Endothelial cell of umbilical vein (primary cell): Measurements from ENCODE around the gene TES. TPM values are rescaled to one million over a fixed set of nuclear protein-coding genes. Genes with fewer than 3 reads are reported as not detected.

ENCODE experiments used
- BruUV-seq: library from RNA; stranded (reverse); fragments of 400-500 nt; replicated peaks from 2 replicates; lab custom pipeline; 2021; lab: Mats Ljungman, UMichigan
- CTCF ChIA-PET: fragments of 300-600, 350-600 bp; sonication (Branson Sonifier 250); formaldehyde crosslinking; loops from one replicate; lab custom pipeline; 2021; ENCODE audit warnings: antibody characterized with exemption, inconsistent platforms; lab: Charles Lee
- POLR2A ChIA-PET: fragments of 300-600, 350-600 bp; sonication (Branson Sonifier 250); formaldehyde crosslinking; loops from one replicate; lab custom pipeline; 2021; ENCODE audit warnings: antibody characterized with exemption, inconsistent platforms; lab: Charles Lee
- DNase-seq: peaks from one replicate; pipeline ENCODE4 v3.0.0-alpha.2; 2011; ENCODE audit warnings: low read depth, low spot score
- FAIRE-seq: peaks from 2 replicates; lab custom pipeline; 2011; peaks lifted over from hg19 to GRCh38; lab: Jason Lieb, UNC
- H2AFZ ChIP-seq: 2 replicates; pipeline ENCODE4 v1.6.0; 2012; ENCODE audit warnings: low read depth, low read length, control low read depth, inconsistent platforms
- H3K27ac ChIP-seq: 2 replicates; pipeline ENCODE4 v1.5.1; 2011; ENCODE audit warnings: low read depth, mild to moderate bottlenecking, control low read depth, low read length, moderate library complexity; ENCODE audit not compliant: insufficient read depth
- H3K27me3 ChIP-seq, 2 experiments: 2 replicates each; pipeline versions ENCODE4 v1.6.0 to v1.6.1; 2011; ENCODE audit warnings: low read length in 2 of 2, mixed read lengths in 1 of 2; ENCODE audit not compliant: control insufficient read depth in 2 of 2, insufficient read depth in 2 of 2
- H3K36me3 ChIP-seq, 2 experiments: 2 replicates in 1 of 2; 3 replicates in 1 of 2; pipeline ENCODE4 v1.5.1; 2011; ENCODE audit warnings: low read length in 2 of 2, mild to moderate bottlenecking in 1 of 2, moderate library complexity in 1 of 2; ENCODE audit not compliant: control insufficient read depth in 2 of 2, insufficient read depth in 2 of 2; ENCODE audit errors: extremely low read depth in 1 of 2
- H3K4me1 ChIP-seq: 3 replicates; pipeline ENCODE4 v1.5.1; 2011; ENCODE audit warnings: mild to moderate bottlenecking, low read length; ENCODE audit not compliant: control insufficient read depth, insufficient read depth; ENCODE audit errors: extremely low read depth
- H3K4me2 ChIP-seq: 2 replicates; pipeline ENCODE4 v1.6.1; 2011; ENCODE audit warnings: low read length, control low read depth, mixed read lengths; ENCODE audit not compliant: insufficient read depth
- H3K4me3 ChIP-seq, 3 experiments: fragments of 200-600 bp in 1 of 3; sonication (generic), shearing (Covaris generic) in 1 of 3; replicated peaks in 1 of 3; 2 replicates each; pipeline ENCODE4 v1.5.1; 2011 to 2016; ENCODE audit warnings: control low read depth in 3 of 3, low read length in 3 of 3, mild to moderate bottlenecking in 2 of 3, inconsistent platforms in 1 of 3, low read depth in 1 of 3, moderate library complexity in 1 of 3; ENCODE audit not compliant: insufficient read depth in 1 of 3
- H3K79me2 ChIP-seq: 2 replicates; pipeline ENCODE4 v1.6.0; 2012; ENCODE audit warnings: low read length, inconsistent platforms; ENCODE audit not compliant: control insufficient read depth, insufficient read depth
- H3K9ac ChIP-seq: replicated peaks from 2 replicates; pipeline ENCODE3; 2011; ENCODE audit warnings: low read length, control low read depth; ENCODE audit not compliant: insufficient read depth; ENCODE audit errors: extremely low read depth
- H3K9me1 ChIP-seq: replicated peaks from 3 replicates; pipeline ENCODE4 v1.6.0; 2011; ENCODE audit warnings: mild to moderate bottlenecking, low read length; ENCODE audit not compliant: control insufficient read depth, insufficient read depth; ENCODE audit errors: extremely low read depth
- H3K9me3 ChIP-seq: replicated peaks from 2 replicates; pipeline ENCODE4 v1.5.1; 2012; ENCODE audit warnings: low read length, inconsistent platforms; ENCODE audit not compliant: control insufficient read depth, insufficient read depth
- H4K20me1 ChIP-seq: replicated peaks from 2 replicates; pipeline ENCODE3; 2011; ENCODE audit warnings: mild to moderate bottlenecking, low read length; ENCODE audit not compliant: control insufficient read depth, insufficient read depth; ENCODE audit errors: extremely low read depth
- EZH2 ChIP-seq: IDR thresholded peaks from 2 replicates; pipeline ENCODE4 v1.6.1; 2012; ENCODE audit warnings: borderline replicate concordance, low read depth, mild to moderate bottlenecking, moderate library complexity, low read length, inconsistent platforms; ENCODE audit not compliant: severe bottlenecking
- FOS ChIP-seq: IDR thresholded peaks from 2 replicates; pipeline ENCODE4 v1.6.1; 2011; ENCODE audit warnings: mild to moderate bottlenecking, low read length, moderate library complexity, borderline replicate concordance; ENCODE audit not compliant: insufficient read depth
- GATA2 ChIP-seq: IDR thresholded peaks from 2 replicates; pipeline ENCODE4 v1.7.0; 2011; ENCODE audit warnings: low read depth, mild to moderate bottlenecking, moderate library complexity, mixed read lengths, low read length; ENCODE audit not compliant: insufficient read length, insufficient read depth
- JUN ChIP-seq: IDR thresholded peaks from 2 replicates; pipeline ENCODE4 v1.6.1; 2011; ENCODE audit warnings: borderline replicate concordance, low read depth; ENCODE audit not compliant: insufficient read length, insufficient read depth
- MYC ChIP-seq: IDR thresholded peaks from one replicate; pipeline ENCODE4 v1.6.1; 2011; ENCODE audit warnings: mild to moderate bottlenecking, low read depth, low read length
- POLR2A ChIP-seq: IDR thresholded peaks from 2 replicates; pipeline ENCODE4 v1.6.1; 2012; ENCODE audit warnings: low read depth, mild to moderate bottlenecking, control low read depth, low read length
- POLR2AphosphoS5 ChIP-seq: IDR thresholded peaks from 2 replicates; pipeline ENCODE4 v1.6.1; 2012; ENCODE audit warnings: low read depth, mild to moderate bottlenecking, control low read depth, low read length, moderate library complexity; ENCODE audit not compliant: insufficient read depth
- dilution Hi-C: fragments of 300-500 bp; cut with MboI; formaldehyde crosslinking; loops from one replicate; pipeline ENCODE4 v1.15.0; 2019; ENCODE audit warnings: low sequenced_read_pairs; ENCODE audit not compliant: extremely low pct_ligation_motif_present
- intact Hi-C: fragments of 100-400 bp; cut with micrococcal nuclease; formaldehyde crosslinking; loops from one replicate; pipeline ENCODE4 v1.10.0; 2022
- polyA plus RNA-seq, 4 experiments: library from polyadenylated mRNA; depleted of rRNA in 3 of 4; stranded (reverse) in 3 of 4; unstranded in 1 of 4; fragments of >200 nt; gene quantifications; 2 replicates each; pipeline versions ENCODE4 v1.2.1 to v1.2.3, GENCODE V29; 2011 to 2012; ENCODE audit warnings: missing spikeins in 1 of 4
- total RNA-seq: library from RNA; stranded (reverse); gene quantifications from 2 replicates; pipeline ENCODE4 v1.2.3, GENCODE V29; 2021
- TF ChIP-seq, protein P1 (sequence below): IDR thresholded peaks from 2 replicates; pipeline ENCODE4 v1.6.1; 2011; ENCODE audit not compliant: insufficient read depth, insufficient read length
- TF ChIP-seq, protein P2 (sequence below), 2 donors: IDR thresholded peaks; 1 replicate in 1 of 2; 2 replicates in 1 of 2; pipeline ENCODE4 v1.5.1; 2011; ENCODE audit warnings: low read length in 2 of 2, mild to moderate bottlenecking in 2 of 2, moderate library complexity in 2 of 2, control low read depth in 1 of 2, inconsistent platforms in 1 of 2, low read depth in 1 of 2; ENCODE audit not compliant: insufficient read depth in 1 of 2; ENCODE audit errors: extremely low read depth in 1 of 2

Gene TES
- total and polyA plus RNA-seq, 2 donors (not counting 3 experiments of a cell fraction or from before 2014, with no cell fraction given), result 35.3 to 50.5 TPM

- dilution Hi-C loops, result no loop called here
- TF ChIP-seq GATA2 (no peak), EZH2 (no peak), POLR2A (no peak), FOS (no peak), MYC (no peak), POLR2AphosphoS5 (no peak), JUN (no peak)
- TF ChIP-seq, protein P1, sequence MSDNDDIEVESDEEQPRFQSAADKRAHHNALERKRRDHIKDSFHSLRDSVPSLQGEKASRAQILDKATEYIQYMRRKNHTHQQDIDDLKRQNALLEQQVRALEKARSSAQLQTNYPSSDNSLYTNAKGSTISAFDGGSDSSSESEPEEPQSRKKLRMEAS, result no peak
- TF ChIP-seq, protein P2, sequence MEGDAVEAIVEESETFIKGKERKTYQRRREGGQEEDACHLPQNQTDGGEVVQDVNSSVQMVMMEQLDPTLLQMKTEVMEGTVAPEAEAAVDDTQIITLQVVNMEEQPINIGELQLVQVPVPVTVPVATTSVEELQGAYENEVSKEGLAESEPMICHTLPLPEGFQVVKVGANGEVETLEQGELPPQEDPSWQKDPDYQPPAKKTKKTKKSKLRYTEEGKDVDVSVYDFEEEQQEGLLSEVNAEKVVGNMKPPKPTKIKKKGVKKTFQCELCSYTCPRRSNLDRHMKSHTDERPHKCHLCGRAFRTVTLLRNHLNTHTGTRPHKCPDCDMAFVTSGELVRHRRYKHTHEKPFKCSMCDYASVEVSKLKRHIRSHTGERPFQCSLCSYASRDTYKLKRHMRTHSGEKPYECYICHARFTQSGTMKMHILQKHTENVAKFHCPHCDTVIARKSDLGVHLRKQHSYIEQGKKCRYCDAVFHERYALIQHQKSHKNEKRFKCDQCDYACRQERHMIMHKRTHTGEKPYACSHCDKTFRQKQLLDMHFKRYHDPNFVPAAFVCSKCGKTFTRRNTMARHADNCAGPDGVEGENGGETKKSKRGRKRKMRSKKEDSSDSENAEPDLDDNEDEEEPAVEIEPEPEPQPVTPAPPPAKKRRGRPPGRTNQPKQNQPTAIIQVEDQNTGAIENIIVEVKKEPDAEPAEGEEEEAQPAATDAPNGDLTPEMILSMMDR (IDR thresholded peaks at IDR 0.05; ENCODE audit: extremely low read depth in 1 of 2, insufficient read depth in 1 of 2, low read depth in 1 of 2, low read length in 2 of 2), result no peak
- no peak overlapping the region for H3K9ac ChIP-seq
- no peak overlapping the region for H3K27ac ChIP-seq
- intact Hi-C loops, result no loop called here
- no peaks in the 10 kb centered on the region for H3K36me3 ChIP-seq
- no peak for DNase-seq
- H3K79me2 ChIP-seq, result peaks cover 4% of the 10 kb centered on the region
- no peak overlapping the region for H3K4me3 ChIP-seq
- H3K4me1 ChIP-seq, result no peaks in the 10 kb centered on the region
- no peaks in the 10 kb centered on the region for H4K20me1 ChIP-seq
- ChIA-PET CTCF (interaction anchor here (1.5 to 1.9 kb wide), 2 partner anchors 26 to 30 kb away, joined by 6 to 8 read pairs; no protein-coding TSS in a partner anchor), POLR2A (no interaction called here)
- BruUV-seq, result no TSS peak
- H3K9me3 ChIP-seq, result no peaks in the 10 kb centered on the region
- no peaks in the 10 kb centered on the region for H3K27me3 ChIP-seq
- H2AFZ ChIP-seq, result no peak overlapping the region
- no peak for FAIRE-seq
- H3K4me2 ChIP-seq, result no peak overlapping the region
- H3K9me1 ChIP-seq, result no peaks in the 10 kb centered on the region
These were observed 4.2 kb upstream of the TES start for GRCh38 chr7:116206141-116206540.
